Breast epithelium (tissue), 3 donors: Measurements from ENCODE around the gene FAM200C. TPM values are rescaled to one million over a fixed set of nuclear protein-coding genes. Genes with fewer than 3 reads are reported as not detected.

ENCODE experiments used
- total RNA-seq, 3 donors: library from RNA; depleted of rRNA; stranded (reverse); fragments of >200 nt; gene quantifications; one replicate each; pipeline ENCODE4 v1.1.0, GENCODE V29; 2016

FAM200C gene
- total RNA-seq, 3 donors from 2014 or later: 2.7 to 5.6 (median 5.6) TPM

Other genes starting within 250 kb of the FAM200C start
- gene FABP6, start 170.5 kb downstream of the FAM200C start, total RNA-seq: not detected
- gene CCNJL, start 87.5 kb downstream of the FAM200C start, total RNA-seq: 1 to 10 TPM in 2 of 3 donors, under 1 TPM in 1; 0.32 to 4.2 (median 3.6) TPM
- gene C1QTNF2, start 29.4 kb downstream of the FAM200C start, total RNA-seq: under 1 TPM; under 0.01 to 0.48 (median 0.44) TPM
- 10 to 100 TPM; 77.0 to 88.3 (median 86.3) TPM for gene SLU7, start 19.0 kb upstream of the FAM200C start, total RNA-seq
- gene PTTG1, start 21.8 kb upstream of the FAM200C start, total RNA-seq: 10 to 100 TPM; 12.5 to 17.7 (median 13.8) TPM